ENCODE data around the gene INSIG1. TPM values are rescaled to one million over a fixed set of nuclear protein-coding genes. Genes with fewer than 3 reads are reported as not detected.

INSIG1 gene
- total and polyA plus RNA-seq, 2 donors (not counting 3 experiments of a cell fraction or from before 2014, with no cell fraction given) = 79.3 to 102 TPM

GRCh38 chr7:155303897-155304296 lies 6.2 kb downstream of the INSIG1 start:
- H3K79me2 ChIP-seq (ENCODE audit: control insufficient read depth, insufficient read depth, low read length) = peaks cover 73% of the 10 kb centered on the region
- no peak overlapping the region for H3K9ac ChIP-seq (replicated peaks; ENCODE audit: extremely low read depth, insufficient read depth, low read length)
- POLR2A ChIA-PET = interaction anchor here (0.6 kb wide), 1 partner anchor 68 kb away, joined by 3 read pairs; no protein-coding TSS in a partner anchor
- TF ChIP-seq JUN (IDR thresholded peaks at IDR 0.05; ENCODE audit: borderline replicate concordance, insufficient read depth, insufficient read length, low read depth) (no peak), POLR2A (IDR thresholded peaks at IDR 0.05; ENCODE audit: low read depth, low read length) (no peak), MAX (IDR thresholded peaks at IDR 0.05; ENCODE audit: insufficient read depth, insufficient read length) (no peak), MYC (IDR thresholded peaks at IDR 0.05; ENCODE audit: low read depth, low read length) (no peak), EZH2 (IDR thresholded peaks at IDR 0.05; ENCODE audit: borderline replicate concordance, low read depth, low read length, severe bottlenecking) (no peak), CTCF (IDR thresholded peaks at IDR 0.05; ENCODE audit: extremely low read depth in 1 of 2, insufficient read depth in 1 of 2, low read depth in 1 of 2, low read length in 2 of 2) (no peak), GATA2 (IDR thresholded peaks at IDR 0.05; ENCODE audit: insufficient read depth, insufficient read length, low read depth, low read length) (no peak), FOS (IDR thresholded peaks at IDR 0.05; ENCODE audit: borderline replicate concordance, insufficient read depth, low read length) (no peak), POLR2AphosphoS5 (IDR thresholded peaks at IDR 0.05; ENCODE audit: insufficient read depth, low read depth, low read length) (no peak)
- H3K9me3 ChIP-seq (replicated peaks; ENCODE audit: control insufficient read depth, insufficient read depth, low read length) = no peaks in the 10 kb centered on the region
- no peaks in the 10 kb centered on the region for H3K27me3 ChIP-seq (ENCODE audit: control insufficient read depth in 2 of 2, insufficient read depth in 2 of 2, low read length in 2 of 2)
- H3K4me2 ChIP-seq (ENCODE audit: insufficient read depth, low read length) = no peak overlapping the region
- dilution Hi-C loops (cut with MboI; ENCODE audit: extremely low pct_ligation_motif_present, low sequenced_read_pairs) = no loop called here
- H4K20me1 ChIP-seq (replicated peaks; ENCODE audit: control insufficient read depth, extremely low read depth, insufficient read depth, low read length) = peaks cover 22% of the 10 kb centered on the region
- peaks cover 14 to 53% of the 10 kb centered on the region in 2 experiments for H3K36me3 ChIP-seq (ENCODE audit: control insufficient read depth in 2 of 2, extremely low read depth in 1 of 2, insufficient read depth in 2 of 2, low read length in 2 of 2)
- no peaks in the 10 kb centered on the region for H3K9me1 ChIP-seq (replicated peaks; ENCODE audit: control insufficient read depth, extremely low read depth, insufficient read depth, low read length)
- CTCF ChIA-PET = interaction anchor here (0.7 to 1.6 kb wide), 4 partner anchors 9 to 351 kb away, joined by 3 to 7 read pairs (median 4); no protein-coding TSS in a partner anchor
- no TSS peak for BruUV-seq (replicated peaks)
- intact Hi-C loops (cut with micrococcal nuclease) = no loop called here
- H2AFZ ChIP-seq (ENCODE audit: low read depth, low read length) = no peak overlapping the region
- peaks cover 22% of the 10 kb centered on the region for H3K4me1 ChIP-seq (ENCODE audit: control insufficient read depth, extremely low read depth, insufficient read depth, low read length)
- no peak overlapping the region for H3K27ac ChIP-seq (ENCODE audit: insufficient read depth, low read depth, low read length)
- H3K4me3 ChIP-seq (replicated peaks in 1 of 3; ENCODE audit: insufficient read depth in 1 of 3, low read depth in 1 of 3, low read length in 3 of 3) = no peak overlapping the region
- DNase-seq (ENCODE audit: low read depth, low spot score) (no peak), FAIRE-seq (no peak)
